Putamen (tissue), 1 donor: ENCODE measurements around the gene SNRPE.
"Not testable (repeated sequence)": the region's sequence is repeated elsewhere in the genome, so short reads cannot be mapped to it uniquely, and the experiment has no call there.

Experiments
- DNase-seq: peaks from one replicate; pipeline ENCODE4 v3.0.0-alpha.2; 2016; ENCODE audit warnings: low spot score

SNRPE gene

GRCh38 chr1:203861379-203862184 is at the start of gene SNRPE:
TSS of gene SNRPE (plus strand) at chr1:203861599. CDS start at chr1:203861660, 61 bp downstream.
- peak; percentile 97 for DNase-seq

DNA sequence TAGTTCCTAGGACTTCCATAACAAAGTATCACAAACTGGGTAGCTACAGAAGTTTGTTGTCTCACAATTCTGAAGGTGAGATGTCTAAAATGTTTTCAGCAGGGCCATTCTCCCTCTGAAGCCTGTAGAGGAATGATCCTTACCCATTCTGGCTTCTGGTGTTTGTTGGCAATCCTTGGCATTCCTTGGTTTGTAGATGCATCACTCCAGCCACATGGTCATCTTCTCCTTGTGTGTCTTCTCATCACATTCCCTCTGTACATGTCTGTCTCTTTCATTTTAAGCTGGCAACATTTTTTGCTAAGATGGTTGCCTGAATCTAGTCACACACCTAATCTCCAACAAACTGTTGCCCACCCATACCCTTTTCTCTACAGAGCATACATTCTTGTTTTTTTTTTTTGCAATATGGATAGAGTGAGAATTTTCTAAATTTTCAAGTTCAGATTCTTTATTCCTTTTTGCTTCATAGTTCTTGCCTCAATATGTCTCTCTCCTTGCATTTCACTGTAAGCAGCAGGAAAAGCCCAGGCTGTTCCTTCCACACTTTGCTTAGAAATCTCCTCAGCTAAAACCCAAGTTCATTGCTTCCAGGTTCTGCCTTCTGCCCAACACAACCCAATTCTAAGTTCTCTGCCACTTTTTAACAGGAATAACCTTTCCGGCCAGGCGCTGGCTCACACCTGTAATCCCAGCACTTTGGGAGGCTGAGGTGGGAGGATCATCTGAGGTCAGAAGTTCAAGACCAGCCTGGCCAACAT is 47.6 kb upstream of the SNRPE start:
- DNase-seq: no peak

DNA sequence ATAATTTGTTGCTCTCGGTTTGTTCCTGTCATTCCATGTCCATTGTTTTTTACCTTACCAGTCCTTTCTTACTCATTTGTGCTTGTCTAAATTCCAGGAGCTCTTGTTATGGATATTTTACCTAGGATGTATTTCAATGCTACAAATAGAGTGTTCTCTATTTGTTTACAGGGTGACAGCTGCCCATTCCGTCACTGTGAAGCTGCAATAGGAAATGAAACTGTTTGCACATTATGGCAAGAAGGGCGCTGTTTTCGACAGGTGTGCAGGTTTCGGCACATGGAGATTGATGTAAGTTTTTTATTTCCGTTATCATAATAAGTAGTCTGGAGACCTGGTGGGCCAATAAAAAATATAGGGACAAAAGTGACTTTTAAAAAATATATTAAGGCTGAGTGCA is 43.0 kb upstream of the SNRPE start:
- DNase-seq: no peak

DNA sequence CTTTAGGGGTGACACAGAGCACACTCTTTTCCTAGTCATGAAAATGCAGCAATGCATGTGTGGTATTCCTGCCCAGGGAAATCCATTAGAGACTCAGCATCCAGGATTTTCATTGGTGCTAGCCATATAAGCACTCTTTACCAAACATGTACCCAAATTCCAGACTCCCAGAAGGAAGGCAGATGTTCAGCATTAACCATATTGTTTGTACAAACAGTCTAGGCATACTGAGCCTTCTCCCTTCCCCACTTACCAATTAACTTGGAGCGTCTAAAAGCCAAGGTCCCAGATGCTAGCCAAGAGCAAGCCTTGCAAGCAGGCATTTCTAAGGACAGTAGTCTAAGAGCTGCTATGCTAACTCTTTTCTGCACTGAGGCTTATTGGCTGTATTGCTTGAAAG is 38.1 kb upstream of the SNRPE start:
- no peak for DNase-seq

- no peak for DNase-seq
Measured at GRCh38 chr1:203826175-203826574, 35.2 kb upstream of the SNRPE start.

DNA sequence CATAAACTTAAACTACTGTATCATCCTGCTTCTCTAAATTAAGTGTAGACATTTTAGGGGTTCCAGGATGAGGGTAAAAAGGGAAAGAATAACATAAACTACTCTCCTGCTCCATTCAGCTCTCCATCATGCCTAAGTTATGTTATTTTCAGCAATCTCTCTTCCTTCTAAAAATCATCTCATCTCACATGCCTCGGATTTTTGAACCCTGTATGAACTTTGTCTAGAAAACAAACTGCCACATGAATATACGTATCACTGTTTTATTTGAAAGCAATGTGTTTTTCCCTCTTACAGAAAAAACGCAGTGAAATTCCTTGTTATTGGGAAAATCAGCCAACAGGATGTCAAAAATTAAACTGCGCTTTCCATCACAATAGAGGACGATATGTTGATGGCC is 33.4 kb upstream of the SNRPE start:
- no peak for DNase-seq

DNA sequence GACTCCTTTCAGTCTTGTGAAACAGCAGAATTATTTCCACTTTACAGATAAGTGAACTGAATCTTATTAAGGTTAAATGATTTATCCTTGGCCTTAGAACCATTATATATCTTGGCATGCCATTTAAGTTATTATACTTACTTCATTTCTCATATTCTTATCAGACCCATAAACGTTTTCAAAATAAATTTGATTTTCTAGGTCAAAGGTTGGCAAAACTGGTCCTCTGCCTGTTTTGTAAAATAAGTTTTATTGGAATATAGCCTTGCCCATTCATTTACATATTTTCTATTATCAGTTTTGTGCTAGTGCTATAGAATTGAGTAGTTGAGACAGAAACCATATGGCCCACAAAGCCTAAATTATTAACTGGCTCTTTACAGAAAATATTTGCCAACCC is 32.9 kb upstream of the SNRPE start:
- no peak for DNase-seq

DNA sequence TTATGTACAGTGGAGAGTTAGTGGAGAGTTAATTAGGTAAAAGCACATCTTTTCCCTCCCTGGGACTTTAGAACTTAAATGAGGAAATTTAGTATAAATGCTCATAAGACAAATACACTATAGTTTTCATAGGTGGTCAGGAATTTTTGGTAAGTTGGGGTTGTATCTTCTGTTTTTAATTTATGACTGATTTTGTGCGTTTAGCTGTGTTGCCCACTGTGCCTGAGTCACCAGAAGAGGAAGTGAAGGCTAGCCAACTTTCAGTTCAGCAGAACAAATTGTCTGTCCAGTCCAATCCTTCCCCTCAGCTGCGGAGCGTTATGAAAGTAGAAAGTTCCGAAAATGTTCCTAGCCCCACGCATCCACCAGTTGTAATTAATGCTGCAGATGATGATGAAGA is 32.2 kb upstream of the SNRPE start:
- DNase-seq: not testable (repeated sequence)

GRCh38 chr1:203835476-203835875 is 25.9 kb upstream of the SNRPE start:
- DNase-seq: no peak

DNA sequence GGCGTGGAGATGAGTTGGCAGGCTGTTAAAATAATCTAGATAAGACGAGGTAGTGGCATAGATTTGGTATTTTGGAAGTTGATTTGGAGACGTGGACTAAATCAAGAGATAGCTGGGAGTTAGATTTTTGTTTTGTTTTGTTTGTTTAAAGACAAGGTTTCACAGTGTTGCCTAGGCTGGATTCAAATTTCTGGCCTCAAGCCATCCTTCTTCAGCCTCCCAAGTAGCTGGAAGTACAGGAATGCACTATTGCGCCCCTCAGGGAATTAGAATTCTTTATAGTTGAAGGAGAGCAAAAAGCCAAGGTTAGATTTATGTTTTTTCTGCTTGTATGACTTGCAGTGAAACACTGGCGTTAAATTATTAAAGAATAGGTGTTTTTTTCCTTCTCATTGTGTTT is 22.3 kb upstream of the SNRPE start:
- no peak for DNase-seq

DNA sequence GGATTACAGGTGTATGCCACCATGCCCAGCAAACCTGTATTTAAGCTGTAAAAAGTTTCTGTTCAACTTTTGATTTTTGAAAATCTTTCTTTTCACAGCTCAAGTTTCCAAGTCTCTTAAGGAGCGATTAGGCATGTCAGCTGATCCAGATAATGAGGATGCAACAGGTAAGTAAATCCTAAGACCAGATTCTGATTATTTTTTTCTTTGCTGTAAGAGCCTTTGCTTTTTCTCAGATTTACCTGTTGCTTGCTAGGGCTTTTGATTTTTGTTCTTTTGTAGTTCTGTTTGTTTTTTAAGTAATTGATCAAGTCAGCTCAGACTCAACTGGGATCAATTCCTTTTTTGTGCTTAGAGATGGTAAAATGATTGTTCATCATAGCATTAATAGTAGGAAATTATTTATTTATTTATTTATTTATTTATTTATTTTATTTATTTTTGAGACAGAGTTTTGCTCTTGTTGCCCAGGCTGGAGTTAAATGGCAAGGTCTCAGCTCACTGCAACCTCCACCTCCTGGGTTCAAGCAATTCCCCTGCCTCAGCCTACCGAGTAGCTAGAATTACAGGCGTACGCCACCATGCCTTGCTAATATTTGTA is 21.1 kb upstream of the SNRPE start:
- no peak for DNase-seq

- no peak for DNase-seq
Measured at GRCh38 chr1:203842559-203842876, 18.9 kb upstream of the SNRPE start.

DNA sequence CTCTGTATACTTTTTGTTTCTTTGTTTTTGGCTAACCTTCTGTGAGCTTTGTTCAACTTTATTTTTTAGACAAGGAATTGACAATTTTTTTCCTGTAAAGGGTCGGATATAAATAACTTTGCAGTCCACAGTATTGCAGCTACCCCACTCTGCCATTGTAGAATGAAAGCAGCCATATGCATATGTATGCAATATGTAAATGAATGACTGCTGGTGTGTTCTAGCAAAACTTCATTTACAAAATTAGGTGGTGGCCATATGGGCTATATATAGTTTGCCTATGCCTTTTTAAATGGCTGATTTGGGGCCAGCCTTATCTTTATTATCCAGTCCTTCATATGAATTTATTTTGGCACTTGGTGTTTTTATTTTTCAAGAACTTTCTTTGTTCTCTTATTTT is 18.0 kb upstream of the SNRPE start:
- DNase-seq: no peak

DNA sequence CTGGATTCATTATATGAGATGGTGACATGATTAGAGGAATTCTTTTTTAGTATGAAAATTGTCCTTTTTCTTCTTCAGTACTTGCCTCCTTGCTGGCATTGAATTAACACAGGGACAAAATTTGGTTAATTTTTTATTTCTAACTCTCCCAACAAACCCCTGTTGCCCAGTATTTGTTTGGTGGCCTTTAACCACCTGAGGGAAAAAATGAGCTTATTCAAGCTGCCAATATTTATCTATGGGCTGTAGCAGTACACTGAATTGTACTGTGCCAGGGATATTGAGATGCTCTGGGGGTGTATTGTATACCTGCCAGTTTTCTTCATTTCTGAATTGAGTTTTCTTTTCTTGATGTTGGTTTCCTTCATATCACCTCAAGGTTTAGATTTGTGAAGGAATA is 8.3 kb upstream of the SNRPE start:
- not testable (repeated sequence) for DNase-seq

GRCh38 chr1:203858055-203858454 is 3.3 kb upstream of the SNRPE start:
- DNase-seq: no peak

- DNase-seq: no peak
Measured at GRCh38 chr1:203858975-203859374, 2.4 kb upstream of the SNRPE start.

GRCh38 chr1:203860396-203861025 is 888 bp upstream of the SNRPE start:
- DNase-seq: no peak

DNA sequence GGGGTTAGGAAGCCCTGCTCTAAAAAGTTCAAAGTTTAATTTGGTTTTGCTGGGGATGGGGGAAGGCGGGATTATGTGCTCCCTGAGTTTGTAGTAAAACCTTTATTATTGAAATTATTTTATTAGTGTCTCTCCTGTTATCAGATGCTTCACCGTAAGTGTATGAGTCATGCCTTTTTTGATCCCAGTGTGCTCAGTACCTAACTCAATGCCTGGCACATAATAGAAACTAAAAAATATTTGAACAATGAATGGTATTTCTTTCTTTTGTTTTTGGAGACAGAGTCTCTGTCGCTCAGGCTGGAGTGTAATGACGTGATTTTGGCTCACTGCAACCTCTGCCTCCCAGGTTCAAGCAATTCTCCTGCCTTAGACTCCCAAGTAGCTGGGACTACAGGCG is 6.4 kb downstream of the SNRPE start:
- no peak for DNase-seq

GRCh38 chr1:203870245-203870644 is 8.8 kb downstream of the SNRPE start:
- DNase-seq: no peak

DNA sequence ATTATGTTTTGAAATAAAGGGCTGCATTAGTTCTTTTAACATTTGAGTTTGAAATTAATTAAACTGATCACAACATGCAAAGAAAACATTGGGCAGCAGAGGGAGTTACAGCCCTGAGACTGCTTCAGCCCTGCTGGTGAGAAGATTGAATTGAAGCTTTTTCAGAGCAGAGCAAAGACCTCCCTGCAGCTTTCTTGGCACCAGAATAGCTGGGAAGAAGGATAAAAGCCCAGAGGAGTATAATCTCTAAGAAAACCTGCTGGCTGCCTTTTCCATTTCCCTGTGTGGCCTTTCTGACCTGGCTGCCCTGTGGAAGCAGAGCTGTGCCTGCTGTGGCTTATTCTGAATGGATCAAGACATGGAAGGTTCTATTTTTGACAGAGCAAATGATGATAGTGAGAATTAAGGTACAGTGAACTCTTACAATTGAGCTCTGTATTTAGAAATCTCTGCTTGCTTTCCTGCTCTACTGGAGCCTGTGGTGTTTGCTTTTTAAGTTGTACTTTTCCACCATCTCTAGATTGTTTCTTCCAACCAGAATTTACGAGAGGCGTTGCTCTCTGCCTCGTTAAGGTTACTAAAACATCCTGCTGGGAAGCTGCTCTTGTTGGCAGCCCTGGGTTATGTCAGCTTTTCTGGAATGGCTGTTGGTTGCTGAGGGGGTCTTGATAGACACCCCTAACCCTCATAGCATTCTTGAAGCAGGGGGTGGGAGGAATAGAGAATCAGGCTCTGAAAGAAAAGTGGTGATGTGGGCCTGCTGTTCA is 9.9 kb downstream of the SNRPE start:
- peak; percentile 79 for DNase-seq

DNA sequence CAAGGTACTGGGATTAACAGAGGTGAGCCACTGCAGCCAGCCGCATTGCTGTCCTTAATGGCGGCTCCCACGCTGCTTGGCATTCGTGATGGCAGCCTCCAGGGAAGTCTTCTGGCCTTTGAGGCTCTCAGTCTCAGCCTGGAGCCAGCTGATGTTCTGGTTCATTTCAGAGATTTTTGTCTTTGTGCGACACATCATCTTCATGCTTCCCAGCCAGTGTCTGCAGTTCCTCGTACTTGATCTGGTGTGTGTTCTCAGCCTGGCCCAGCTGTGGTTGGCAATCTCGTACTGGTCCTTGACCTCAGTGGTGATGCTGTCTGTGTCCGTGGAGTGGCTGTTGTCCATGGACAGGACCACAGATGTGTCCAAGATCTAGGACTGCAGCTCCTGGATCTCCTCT is 11.7 kb downstream of the SNRPE start:
- DNase-seq: no peak

- DNase-seq: no peak
Measured at GRCh38 chr1:203878422-203878821, 17.0 kb downstream of the SNRPE start.
